Raji (cell line): ENCODE results near the gene CAPN2.

Experiments
- POLR2A ChIP-seq: IDR thresholded peaks from 2 replicates; pipeline ENCODE4 v1.6.1; 2011; ENCODE audit warnings: low read depth, low read length, control low read depth; ENCODE audit not compliant: insufficient read depth

The CAPN2 gene

GRCh38 chr1:223721658-223722607 is 9.6 kb downstream of the CAPN2 start:
- no peak for TF ChIP-seq POLR2A

- TF ChIP-seq POLR2A = no peak
Observed at GRCh38 chr1:223723351-223723904, 11.1 kb downstream of the CAPN2 start.

GRCh38 chr1:223724376-223724775 is 12.0 kb downstream of the CAPN2 start:
- no peak for TF ChIP-seq POLR2A

GRCh38 chr1:223725578-223725977 is 13.2 kb downstream of the CAPN2 start:
- no peak for TF ChIP-seq POLR2A

GRCh38 chr1:223726380-223727001 is 14.2 kb downstream of the CAPN2 start:
- no peak for TF ChIP-seq POLR2A

DNA sequence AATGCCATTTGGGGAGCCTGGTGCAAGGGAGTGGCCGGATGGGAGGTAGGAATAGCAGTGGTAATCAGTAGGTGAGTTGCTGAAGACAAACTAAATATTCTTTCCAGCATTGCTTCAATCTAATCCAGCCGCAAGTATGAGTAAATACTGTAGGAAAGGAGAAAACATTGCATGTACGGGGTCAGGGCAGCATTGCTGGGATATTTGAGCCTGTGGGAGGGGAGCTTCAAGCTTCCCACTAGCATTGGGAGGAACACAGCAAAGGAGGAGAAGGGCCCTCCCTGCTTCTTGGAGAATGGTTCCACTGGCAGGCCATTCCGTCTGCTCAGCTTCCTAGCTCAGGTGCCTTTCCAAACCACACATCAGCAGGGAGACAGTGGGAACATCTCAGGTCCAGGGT is 15.2 kb downstream of the CAPN2 start:
- TF ChIP-seq POLR2A = no peak

GRCh38 chr1:223729906-223730305 is 17.6 kb downstream of the CAPN2 start:
- no peak for TF ChIP-seq POLR2A

- TF ChIP-seq POLR2A = no peak
Observed at GRCh38 chr1:223730479-223731132, 18.3 kb downstream of the CAPN2 start.

DNA sequence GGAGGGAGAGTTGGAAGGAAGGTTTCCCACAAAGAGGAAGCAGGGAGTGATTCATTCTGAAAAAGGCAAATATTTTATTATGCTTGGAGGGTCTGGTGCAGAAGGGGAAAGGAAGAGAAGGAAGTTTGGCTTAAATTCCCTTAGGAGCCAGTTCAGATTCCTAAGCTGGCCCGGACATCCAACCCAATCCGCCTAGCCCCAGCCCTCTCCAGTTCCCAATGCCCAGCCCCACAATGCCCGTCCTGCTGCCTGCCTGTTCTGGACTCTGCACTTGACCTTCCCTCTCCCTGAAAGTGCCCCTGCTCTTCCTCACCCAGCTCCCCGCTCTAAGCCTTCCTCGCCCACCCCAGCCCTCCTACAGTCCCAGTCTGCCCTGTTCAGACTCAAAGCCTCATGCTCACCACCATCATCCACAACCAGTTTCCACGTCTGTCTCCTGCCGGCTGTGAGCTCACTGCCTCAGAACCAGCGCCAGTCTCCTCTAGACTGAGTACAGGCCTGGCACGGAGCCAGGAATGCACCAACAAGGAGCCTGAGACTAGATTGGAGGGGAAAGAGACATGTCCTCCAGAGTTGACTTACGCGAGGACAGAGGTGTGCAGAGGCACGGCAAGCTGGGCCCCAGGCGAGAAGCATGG is 18.9 kb downstream of the CAPN2 start:
- TF ChIP-seq POLR2A = no peak

GRCh38 chr1:223732993-223733798 is 20.9 kb downstream of the CAPN2 start:
- TF ChIP-seq POLR2A = no peak

- no peak for TF ChIP-seq POLR2A
Observed at GRCh38 chr1:223733898-223734852, 21.8 kb downstream of the CAPN2 start.

GRCh38 chr1:223737342-223737741 is 25.0 kb downstream of the CAPN2 start:
- TF ChIP-seq POLR2A = no peak
